HG03442 (cell line): ENCODE data around the gene CRAT.

ENCODE experiments used
- ATAC-seq: cut with Tn5 transposase; IDR thresholded peaks from one replicate; pipeline ENCODE4 v1.9.1; 2021; ENCODE audit warnings: mild to moderate bottlenecking, moderate library complexity; ENCODE audit not compliant: unreplicated experiment

CRAT gene

DNA sequence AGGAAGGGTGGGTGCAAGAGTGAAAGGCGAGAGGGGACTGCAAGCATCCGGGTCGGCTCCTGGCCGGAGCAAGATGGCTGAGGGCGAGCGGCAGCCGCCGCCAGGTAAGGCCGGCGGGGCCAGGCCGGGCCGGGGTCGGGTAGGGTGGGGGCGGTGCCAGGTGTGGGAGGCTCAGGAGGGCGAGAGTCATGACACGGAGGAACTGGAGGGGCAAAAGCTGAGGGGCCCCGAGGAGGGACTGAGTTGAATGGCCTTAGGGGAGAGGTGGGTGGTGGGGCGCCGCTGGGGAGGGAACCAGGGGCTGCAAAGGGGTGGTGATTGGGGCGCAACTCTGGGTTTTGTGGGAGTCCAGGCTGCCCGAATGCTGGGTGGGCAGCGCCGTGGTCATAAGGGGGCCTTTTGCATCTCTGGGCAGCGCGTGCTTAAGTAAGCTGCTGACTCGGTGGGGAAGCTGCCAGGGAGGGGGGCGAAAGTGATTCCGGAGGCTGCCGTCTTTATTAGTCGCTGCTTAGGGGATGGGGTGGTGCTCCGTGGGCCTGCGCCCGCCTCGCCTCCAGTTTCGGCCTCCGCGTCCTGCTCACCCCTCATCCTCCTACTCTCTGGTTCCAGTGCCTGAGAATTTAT, 1.0 kb upstream of the CRAT start:
- ATAC-seq: peak; percentile 16

DNA sequence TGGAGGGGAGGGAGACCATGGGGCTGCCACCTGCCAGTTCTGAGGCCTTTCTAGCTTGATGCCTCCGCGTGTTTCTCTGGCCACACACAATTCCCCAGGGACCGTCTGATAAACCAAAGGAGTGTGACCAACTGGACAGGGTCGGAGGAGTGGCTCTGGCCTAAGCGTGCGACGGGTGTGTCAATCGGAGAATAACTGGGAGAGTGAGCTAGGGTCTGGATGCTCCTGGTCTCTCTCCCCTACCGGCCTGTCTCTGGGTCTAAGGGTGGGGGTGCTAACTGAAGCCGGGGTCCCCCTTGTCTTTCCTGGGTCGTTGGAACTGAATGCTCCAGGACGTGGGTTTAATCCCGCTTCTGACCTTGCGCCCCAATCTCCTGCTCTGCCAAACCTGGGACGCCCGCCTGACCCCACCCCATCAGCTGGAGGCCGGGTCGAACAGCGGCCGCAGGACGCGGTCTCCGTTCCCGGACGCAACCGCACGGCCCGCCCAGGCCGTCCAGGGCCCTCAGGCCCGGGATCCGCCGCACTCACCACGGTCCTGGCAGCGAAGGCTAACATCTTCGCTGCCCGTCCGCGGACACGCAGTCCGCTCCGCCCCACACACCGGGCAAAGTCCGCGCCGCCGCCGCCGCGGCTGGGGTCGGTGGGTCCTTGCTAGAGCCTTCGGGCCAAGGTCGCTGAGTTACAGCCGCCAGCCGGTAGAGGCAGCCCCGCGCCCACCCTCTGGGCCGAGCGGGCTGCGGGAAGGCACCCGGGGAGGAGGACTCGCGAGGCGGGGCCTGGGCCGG, 447 bp downstream of the CRAT start:
- ATAC-seq: no peak

DNA sequence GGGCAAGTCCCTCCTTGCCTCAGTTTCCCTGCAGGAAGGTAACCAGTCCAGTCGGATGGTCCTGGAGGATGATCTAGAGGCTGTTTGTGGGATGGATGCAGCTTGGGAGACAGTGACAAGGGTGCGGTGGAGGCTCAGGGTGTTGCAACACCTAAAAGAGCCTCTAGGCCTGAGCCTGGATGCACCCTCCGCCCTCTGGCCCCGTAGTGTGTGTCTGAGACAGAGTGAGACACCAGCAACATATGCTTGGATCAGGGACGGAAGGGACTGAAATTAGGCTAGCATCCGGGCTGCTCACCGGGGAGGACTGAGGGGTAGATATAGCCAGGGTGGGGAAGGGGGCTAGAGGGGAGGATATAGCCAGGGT, 1.1 kb downstream of the CRAT start:
- no peak for ATAC-seq

DNA sequence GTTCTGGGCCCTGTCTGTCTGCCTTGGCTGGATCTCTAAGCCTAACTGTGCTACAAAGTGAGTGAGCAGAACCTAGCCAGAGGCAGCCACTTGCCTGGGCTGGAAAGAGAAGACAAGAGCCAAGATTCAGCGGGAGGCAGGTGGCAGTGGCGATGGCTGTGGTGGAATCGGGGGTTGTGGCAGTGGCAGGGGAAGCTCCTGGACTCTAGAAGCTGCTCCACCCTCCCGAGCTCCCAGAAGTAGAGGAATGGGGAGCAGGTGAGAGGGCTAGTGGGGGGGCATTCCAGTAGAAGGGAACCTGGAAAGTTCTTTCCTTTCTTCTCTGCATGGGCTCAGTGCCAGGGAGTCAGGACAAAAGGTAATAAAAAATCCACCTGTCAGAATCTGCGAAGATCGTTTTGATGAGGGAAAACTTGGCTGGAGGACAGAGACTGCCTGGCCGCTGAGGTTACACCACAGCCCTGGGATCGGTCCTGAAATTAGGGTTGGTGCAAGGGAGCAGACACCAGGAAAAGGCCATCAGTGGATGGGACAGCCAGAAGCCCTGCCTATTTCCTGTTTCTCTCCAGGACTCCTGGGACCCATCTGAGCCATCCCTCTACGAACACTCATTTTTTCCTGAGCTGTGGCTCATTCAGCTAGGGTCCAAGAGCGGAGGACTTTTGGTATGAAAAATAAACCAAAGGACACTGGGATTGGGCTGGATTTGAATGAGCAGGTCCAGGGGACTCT, 1.6 kb downstream of the CRAT start:
- ATAC-seq: no peak

DNA sequence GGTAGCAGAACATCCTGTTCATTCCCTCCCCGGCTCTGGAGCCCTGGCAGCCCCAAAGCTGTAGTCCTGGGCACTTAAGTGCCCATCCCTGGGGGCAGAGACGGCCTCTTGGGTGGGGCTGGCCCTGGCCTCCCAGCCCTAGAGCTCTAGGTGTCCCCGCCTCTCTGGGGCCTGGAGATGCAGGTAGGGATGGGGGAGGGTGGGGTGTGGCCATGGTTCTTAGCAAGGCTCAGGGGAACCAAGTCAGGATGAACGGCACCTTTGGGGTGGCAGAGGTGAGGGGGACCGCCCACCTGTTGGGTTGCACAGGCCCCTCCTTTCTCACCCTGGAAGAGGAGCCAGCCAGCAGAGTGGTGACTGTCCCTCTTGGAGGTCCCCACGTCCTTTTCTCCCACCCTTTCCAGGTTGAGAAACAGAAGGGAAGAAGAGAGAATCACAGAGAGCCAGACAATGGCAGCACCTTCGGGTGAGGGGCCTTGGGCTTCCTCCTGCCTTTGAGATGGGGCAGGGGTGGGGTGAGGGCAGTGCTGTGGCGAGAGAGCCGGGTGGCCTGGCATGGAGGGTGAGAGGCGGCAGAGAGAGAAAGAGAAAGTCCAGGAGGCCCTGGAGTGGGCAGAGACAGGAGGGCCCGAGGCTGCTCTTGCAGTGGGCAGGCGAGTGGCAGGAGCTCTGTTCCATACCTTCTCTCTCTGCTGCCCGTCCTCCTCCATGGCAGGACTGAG, 2.3 kb downstream of the CRAT start:
- no peak for ATAC-seq

DNA sequence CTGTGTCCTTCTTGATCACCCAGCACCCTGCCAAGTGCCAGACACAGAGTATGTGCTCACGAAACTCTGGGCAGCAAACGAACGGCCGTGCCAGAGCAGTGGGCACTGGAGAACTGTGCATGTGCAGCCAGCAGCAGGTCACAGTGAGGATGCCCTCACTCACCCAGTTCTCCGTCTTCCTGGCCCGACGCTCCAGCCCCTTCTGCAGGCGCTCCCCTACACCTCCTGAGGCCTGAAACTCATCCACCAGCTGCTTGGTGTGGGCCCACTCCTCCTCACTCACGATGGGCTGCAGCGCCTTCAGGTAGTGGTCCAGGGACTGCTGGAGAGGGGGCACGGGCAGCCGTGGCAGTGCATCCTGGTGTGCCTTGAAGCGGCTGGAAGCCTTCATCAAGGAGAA, 2.9 kb downstream of the CRAT start:
- ATAC-seq: no peak

DNA sequence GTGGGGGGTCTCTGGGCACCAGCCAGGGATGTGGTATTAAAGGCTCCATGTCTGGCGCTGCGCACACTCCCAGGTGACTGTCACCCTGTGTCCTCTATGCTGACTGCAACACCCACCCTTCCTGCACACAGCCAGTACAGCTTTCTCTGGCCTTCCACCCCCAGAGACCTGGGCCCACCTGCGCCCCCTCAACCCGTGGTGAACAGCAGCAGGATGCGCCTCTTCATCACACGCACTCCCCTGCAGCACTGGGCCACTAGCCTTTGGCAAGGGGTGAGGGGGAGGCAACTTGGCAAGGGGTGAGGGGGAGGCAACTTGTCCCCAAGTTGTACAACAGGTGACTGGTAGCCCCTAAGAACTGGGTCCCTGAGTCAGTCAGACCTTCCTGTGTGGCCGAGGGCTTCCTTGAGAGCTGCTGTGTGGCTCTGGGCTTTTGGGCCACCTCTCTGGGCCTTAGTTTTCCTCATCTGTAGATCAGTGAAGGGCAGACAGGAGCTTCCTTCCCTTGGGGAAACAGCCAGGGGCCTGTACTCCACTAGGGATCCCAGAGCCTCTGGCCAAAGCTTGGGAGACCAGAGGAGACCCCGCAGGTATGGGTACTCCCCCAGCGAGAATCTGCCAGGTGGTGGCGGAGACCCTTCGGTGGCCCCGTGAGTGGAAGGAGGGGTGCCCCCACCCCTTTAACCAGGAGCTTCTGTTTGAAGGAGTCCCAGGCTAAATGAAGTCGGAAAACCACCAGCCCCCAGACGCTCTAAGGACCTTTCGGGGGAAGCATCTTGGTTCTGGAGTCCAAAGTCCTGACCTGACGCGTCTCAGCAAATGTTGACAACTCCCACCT, 4.5 kb downstream of the CRAT start:
- no peak for ATAC-seq

DNA sequence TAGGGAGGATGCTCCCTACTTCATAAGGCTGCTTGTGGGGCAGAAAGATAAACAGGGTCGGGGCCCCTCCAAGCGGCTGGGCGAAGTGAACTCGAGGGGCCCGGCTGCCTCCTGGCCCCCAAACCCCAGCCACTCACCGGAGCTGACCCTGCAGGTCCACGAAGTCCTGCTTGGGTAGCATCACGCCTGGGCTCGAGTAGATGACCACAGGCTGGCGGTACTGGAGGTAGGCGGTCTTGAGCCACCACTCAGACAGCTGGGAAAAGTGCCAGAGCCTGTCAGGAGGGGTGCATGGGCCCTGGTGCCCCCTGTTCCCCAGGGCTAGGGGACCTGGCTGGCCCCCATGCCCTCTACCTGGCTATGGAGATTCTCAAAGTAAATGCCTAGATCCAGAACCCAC, 6.5 kb downstream of the CRAT start:
- no peak for ATAC-seq

DNA sequence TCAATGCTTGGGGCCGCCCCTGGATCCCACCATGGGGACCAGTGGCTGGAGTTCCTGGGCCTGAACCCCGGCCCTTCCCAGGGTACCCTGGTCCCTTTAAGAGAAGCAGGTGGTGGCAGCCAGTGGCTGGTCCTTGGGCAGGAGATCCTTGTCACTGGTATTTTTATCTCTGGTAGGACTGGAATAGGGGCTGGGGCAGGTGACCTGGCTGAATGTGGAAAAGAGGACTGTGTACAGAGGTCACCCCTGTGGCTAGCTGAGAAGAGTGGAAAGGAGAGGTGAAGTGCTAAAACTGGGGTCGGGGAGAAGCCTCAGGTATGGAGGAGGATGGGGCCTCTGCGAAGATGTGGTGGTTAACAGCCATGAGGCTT, 7.0 kb downstream of the CRAT start:
- no peak for ATAC-seq

DNA sequence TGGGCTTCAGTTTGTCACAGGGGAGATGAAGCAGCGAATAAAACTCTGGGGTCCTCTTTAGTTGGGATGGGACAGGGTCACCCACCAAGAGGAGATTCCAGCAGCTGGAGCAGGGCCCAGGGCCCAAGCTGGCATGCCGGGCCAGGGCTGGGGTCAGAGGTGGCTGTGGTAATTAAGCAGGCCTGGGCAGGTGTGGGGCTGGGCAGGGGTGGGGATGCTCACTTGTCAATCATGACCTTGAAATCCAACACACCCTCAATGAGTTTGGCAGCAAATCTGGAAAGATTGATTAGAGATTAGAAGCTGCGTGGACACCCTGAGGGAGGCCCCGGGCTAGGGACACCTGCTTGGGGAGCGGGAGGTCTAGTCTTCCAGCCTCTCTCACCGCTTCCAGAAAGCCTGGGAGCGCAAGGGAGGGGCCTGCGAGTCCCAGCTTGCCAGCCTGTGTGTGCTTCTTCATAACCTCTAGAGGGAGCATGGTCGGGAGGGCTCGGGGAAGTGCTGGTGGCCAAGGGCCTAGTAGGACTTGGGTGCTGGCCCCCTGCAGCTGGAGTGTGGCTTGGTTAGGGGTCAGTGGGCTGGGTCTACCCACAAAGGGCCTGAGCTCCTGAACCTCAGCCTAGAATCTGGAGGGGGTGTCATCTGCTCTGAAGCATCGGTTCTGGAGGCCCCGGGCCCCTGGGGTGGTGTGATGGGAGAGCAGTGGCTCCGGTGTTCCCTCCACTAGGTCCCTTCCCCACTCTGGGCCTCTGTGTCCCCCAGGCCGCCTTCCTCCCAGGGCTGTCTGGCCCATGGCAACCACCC, 7.6 kb downstream of the CRAT start:
- ATAC-seq: no peak

DNA sequence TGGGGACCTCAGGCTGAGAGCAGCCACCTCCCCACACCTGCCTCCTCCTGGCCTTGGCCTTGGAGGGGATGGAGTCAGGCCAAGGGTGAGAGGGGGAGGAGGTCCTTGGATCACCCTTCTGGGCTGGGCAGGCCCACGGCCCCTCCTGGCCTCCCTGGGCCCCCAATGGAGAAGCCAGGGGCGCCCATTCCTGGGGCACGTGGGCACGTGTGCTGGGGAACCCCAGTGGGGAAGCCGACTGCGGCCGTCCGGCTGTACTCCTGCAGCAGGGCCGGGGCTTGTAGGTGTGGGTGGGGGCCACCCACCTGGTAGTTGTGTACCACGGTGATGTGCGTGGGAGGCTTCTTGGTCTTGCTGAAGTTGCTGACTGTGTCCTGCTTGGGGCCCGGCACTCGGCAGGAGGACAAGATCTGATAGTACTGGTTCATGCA, 8.5 kb downstream of the CRAT start:
- no peak for ATAC-seq

DNA sequence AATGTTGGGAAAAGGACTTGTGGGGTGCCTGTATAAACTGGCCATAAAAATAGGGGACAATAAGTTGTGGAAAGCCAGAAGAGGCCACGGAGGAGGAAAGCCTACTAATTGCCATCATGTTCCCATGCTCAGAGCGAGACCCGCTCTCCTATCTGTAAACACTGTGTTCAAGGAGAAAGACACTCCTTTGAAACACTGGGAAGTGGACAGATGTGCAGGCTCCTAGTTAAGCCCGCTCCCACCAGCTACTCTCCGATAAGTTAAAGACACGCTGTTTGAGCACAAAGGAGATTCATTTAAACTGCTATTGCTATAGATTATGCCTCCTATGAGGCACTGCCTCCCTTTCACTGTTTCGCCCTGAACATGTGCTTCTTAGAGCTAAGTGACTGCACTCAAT, 9.3 kb downstream of the CRAT start:
- ATAC-seq: no peak

DNA sequence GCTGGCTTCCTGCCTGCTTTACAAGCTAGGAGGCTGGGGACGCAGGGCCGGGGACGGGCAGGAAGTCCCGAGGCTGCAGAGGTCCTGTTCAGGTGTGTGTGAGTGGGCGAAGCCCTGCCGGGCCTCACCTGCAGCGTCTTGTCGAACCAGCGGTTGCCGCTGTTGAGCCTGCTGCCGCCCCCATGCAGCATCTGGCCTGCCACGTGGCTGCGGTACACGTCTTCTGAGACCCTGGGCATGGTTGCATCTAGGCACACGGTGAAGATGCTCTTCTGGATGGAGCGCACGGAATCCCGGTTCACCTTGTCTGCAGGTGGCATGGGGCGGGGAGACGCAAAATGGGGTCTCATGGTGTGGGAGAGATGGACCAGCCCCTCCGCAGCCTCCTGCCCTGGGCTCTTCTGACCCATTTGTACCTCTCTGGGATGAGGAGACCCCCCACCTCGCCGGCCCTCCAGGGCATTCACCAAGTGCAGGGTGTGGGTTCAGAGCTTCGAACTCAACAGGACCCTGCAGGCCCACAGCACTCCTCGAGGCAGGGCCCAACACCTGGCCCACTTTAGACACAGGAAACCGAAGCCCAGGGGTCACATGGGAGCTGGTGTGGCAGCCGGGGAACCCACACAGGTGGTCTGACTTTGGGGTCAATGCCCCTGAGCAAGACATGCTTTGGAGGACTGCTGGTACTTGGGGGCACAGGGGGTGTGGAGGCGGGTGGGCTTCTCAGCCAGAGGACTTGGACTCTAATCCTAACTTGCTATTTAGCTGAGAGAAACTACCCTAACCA, 10.0 kb downstream of the CRAT start:
- ATAC-seq: no peak

DNA sequence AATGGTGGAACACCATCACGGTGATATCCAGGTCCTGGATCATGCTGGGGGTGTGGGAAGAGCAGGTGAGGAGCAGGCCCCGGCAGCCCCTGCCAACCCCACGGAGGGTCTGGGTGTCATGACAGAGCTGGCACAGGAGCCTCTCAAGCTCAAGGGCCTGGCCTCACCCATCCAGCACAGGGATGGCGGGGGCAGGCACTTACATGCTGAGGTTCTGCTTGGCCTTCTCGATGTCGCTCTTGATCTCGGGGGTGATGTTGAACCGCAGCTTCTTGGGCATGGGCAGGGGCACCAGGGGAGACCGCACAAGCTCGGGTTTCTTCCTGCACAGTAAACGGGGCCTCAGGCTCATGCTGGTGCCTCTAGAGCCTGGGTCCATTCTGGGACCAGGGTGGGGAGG, 12.3 kb downstream of the CRAT start:
- no peak for ATAC-seq

DNA sequence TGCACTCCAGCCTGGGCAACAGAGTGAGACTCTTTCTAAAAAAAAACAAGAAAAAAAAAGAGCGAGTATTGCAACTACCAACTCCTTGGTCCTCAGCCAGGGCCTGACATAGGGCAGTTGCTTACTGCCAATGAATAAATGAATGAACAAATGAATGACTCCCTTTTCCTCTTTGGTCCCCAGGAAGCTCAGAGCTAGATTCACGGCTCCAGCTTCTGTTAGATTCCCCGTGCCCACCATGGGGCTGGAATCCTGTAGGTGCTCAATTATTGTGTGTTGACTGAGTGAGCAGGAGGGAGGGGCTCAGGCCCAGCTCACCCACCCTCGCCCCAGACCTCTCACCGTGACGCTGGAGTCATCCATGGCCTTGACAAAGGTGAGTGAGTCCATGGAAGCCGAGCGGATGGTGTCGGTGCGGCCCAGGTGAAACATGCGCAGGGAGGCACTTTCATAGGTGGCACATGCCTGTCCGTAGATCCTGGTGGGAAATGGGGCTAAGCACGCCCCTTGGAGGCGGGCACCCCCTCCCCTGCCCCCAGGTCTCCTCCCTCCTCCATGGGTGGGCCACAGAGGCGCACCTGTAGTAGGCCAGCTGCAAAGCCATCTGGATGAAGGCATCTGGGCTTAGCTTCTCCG, 12.8 kb downstream of the CRAT start:
- no peak for ATAC-seq

DNA sequence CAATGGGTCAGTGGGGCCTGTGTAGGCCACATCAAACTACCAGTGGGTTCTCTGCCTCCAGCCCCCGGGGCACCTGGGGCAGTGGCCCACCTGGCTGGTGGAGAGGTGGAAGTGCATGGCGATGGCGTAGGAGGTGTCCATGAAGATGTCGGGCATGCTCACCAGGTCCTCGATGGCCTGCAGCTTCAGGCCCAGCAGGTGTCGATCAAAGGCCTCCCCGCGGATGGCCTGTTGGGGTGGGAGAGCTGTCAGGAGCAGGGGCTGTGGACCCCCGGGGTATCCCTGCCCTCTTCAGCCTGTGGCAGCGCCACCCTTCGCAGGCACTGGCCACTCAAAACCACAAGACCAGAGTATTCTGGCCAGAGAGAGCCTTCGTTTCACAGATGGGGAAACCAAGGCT, 14.7 kb downstream of the CRAT start:
- ATAC-seq: no peak

DNA sequence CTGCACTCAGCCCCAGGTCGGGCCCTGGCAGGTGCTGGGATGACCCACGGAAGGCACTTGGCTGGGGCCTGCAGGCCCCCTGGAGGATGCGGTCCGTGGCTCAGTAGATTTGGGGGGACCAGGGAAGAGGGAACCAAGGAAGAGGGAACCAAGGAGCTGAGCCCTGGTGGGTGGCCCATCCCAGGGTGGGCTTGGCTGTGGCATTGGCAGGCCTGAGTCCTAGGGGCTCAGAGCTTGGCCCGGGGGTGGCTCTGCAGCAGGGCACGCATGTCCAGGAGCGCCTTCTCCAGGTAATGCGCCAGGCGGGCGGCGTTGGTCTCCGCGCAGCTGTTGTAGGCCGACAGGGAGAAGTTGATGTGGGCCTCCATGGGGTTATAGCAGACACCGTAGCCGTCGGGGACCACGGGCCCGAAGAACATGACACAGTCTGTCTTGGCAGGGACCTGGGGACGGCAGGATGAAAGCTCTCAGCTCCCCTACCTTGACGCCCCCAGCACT, 15.4 kb downstream of the CRAT start:
- ATAC-seq: no peak

DNA sequence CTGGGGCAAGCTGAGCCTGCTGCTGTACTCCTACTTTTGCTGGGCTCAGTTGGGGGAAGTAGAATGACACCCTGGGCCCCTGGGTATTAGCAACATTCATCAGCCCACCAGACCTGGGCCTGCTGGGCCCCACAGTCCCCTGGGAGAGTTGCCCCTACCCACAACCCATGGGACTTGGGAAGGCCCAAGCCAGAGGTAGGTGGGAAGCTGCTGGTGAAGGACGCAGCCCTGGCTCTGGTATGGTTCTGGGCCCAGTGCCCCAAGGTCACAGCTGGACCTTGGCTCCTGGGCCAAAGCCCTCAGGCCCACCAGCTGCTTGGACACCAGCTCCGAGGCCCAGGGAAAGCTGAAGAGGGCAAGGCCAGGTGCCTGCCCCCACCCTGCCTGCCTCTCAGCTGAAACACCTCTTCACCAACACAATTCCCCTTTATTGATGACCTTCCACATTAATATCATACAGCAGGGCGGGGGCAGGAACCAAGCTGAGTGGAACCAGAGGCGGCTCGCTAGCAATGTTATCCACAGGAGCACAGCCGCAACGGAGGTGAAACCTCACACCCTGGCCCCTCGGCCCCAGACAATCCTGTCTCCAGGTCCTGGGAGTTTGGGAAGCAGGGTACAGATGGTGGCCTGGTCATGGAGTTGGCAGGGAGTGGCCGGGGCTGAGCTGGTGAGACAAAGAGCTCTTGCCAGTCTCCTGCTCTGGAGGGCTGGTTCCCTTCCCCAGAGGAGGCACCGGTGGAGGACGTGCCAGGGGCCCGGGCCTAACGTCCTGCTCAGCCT, 16.0 kb downstream of the CRAT start:
- no peak for ATAC-seq
